Measurements from ENCODE around the gene PLA1A. TPM values are rescaled to one million over a fixed set of nuclear protein-coding genes. Genes with fewer than 3 reads are reported as not detected.
"Not testable (repeated sequence)": the region's sequence is repeated elsewhere in the genome, so short reads cannot be mapped to it uniquely, and the experiment has no call there.

PLA1A gene
- total RNA-seq, 1 experiment from 2014 or later = not detected

DNA sequence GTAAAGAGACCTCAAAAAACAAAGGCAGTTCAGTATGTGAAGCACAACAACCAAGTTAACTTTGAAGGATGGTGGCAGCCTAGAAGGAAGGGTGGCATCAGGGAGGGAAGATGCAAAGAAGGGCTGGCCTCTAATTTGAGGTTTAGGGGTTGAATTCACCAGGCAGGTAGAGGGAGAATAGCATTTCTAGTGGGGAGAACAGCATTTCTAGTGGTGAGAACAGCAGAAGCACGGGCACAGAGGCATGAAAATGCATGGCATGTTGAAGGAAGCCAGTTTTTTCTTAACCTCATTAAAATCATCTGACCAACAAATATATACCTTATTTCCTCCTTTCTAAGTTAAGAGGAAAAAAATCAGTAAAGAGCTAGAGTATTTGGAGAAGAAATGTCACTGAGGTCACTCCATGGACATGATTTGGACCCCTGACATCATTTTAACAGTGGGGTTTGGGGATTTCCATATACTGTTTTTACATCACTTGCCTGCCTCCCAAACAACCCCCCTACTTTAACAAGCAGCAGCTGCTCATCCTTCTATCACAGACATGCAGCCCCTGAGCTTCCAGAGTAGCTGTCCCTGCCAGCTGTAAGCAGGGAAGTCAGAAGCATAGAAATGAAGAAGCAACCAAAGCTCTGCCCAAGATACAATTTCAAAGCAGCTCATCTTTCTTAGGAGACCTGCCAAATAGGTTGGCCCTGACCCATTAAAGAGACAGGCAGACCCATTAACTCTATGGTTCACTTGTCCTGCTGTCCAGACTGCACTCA, 65.1 kb downstream of the PLA1A start:
- no peak for DNase-seq (ENCODE audit: low read depth)

DNA sequence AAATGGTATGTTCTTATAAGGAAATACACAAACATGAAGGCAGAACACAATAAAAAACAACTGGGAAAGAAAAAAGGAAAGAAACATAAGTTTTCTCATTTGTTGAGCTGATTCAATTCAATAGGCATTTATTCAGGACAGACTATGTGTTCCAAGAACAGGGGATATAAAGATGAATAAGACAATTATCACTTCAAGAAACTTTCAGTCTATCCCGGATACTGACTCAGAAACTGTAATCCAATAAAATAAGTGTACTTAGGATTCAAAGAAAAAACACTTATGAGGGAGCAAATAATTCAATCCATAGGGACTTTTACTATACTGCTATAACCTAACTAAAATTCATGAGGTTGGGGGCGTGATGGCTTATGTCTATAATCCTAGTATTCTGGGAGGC, 66.2 kb downstream of the PLA1A start:
- DNase-seq (ENCODE audit: low read depth) = peak; percentile 21

DNA sequence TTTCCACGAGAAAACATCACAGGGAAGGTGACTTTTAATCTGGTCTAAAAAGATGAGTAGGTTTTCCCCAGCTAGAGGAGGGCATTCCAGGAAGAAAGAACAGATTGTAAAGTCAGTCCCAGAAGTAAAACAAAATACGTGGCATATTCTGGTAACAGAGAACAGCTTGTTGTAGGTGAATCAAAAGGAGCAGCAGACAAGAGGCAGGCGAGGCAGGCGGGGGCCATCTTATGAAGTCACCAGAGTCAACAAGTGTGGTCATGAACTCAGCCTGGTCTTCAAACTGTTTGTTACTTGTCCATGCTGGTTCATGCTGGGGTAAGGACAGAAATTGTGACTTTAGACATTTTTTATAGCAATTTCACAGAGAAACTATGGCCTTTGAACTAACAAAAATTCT, 66.7 kb downstream of the PLA1A start:
- peak; percentile 45 for DNase-seq (ENCODE audit: low read depth)

DNA sequence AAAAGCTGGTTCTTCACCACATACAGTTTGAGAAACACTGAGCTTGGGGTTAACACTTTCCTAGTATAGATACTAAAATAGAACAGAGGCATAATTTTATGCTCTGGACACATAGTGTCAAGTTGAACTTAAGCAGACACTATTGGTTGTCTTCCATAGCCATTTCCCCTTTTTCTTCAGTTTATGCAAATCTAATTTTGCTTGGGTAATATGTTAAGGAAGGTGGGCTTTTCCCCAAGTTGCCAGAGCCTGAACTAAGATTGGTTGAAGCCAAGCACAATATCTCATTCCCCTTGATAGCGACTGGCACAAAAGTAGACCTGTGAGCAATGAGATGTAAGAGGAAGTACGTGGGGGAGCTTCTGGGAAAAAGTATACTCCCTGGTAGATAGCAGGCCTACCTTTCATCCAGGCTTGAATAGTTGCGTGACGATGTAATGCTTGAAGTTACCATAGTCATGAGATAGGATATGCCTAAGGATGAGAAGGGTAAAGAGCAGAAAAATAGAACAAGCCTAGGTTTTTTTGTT, 67.2 kb downstream of the PLA1A start:
- peak; percentile 70 for DNase-seq (ENCODE audit: low read depth)

GRCh38 chr3:119665954-119666559, 68.4 kb downstream of the PLA1A start:
- DNase-seq (ENCODE audit: low read depth) = no peak

- no peak for DNase-seq (ENCODE audit: low read depth)
Observed at GRCh38 chr3:119669906-119670570, 72.4 kb downstream of the PLA1A start.

- DNase-seq (ENCODE audit: low read depth) = no peak
Observed at GRCh38 chr3:119672776-119673175, 75.1 kb downstream of the PLA1A start.

DNA sequence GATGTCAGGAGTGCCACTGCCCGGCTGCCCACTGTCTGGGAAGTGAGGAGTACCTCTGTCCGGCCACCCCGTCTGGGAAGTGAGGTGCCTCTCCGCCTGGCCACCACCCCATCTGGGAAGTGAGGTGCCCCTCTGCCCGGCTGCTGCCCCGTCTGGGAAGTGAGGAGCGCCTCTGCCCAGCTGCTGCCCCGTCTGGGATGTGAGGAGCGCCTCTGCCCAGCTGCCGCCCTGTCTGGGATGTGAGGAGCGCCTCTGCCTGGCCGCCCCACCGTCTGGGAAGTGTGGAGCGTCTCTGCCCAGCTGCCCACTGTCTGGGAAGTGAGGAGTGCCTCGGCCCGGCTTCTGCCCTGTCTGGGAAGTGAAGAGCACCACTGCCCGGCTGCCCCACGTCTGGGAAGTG, 76.2 kb downstream of the PLA1A start:
- DNase-seq (ENCODE audit: low read depth) = no peak

DNA sequence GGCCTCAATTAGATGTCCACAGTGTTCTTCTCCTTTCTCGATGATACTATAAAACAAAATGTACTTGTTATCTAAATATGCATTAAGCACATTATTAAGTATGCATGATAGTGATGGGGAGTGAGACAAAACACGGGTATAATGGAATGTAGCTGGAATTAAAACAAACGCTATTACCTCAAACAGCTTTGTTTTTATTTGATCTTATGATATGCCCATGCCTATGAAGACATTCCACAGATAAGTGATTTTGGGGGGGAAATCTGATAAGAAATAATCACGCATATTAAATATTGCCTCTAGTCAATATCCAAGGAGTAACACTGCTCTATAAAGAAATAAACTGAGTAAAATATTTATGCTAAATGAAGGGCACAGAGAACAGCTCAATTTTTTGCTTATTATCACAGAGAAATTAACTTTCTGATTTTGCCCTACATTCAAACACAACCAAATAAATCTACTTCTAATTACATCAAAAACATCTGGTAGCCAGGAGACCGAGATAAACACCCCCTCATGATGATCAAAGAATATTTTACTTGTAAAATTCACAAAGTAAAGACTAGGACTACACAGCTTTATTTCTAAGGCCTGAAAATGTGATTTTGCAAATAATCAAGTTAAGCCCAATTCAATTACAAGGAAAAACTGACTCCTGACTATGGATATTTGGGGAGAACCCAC, 77.6 kb downstream of the PLA1A start:
- no peak for DNase-seq (ENCODE audit: low read depth)

DNA sequence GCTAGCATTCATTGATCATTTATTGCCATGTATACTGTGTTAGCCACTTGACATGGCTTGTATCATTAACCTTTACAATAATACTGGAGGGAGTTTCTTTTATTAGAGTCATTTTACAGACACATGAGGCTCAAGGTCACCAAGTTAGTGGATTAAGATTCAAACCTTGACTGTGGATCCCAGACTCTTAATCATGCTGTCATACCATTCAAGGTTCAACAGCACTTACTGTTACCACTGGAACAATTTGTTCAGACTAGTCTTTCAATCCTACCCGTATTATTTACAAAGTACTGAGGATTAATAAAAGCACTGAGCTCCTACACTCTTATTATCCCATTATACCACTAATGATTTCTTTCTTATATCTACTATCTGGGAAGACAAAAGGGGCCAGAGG, 78.3 kb downstream of the PLA1A start:
- DNase-seq (ENCODE audit: low read depth) = no peak

DNA sequence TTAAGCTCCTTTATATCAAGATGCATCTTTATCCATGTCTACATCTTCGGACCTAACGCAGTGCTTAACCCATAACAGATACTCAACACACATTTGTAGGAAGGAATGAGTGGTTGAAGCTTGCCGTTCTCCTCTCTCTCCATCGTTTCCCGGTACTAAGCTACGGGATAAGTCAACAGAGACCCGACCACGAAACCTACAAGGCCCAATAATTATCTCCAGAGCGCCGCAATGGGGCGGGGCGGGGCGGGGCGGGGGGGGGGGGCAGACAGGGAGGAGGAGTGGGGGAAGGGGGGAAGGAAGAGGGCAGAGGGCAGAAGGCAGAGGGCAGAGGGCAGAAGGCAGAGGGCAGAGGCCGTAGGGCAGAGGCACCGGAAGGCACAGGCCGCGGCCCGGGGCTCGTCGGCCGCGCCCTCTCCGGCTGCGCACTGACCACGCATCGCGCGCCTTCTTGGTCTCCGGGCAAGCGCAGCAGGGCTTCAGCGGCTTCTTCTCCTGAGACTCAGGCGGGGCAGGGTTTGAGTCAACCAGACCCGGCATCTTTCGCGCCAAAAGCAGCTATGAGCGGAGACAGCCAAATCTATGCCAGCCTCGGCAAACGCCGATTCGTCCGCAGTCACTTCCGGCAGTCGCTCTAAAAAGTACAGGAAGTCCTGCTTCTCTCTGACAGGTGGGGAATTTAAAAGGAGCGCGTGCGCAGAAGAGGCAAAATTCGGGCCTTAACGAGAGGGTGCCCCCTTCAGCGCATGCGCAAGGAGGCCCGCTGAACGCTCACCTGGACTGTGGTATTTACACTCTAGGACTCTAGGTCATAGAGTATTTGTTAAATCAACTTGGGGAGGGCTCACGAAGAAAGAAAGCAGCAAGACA, 79.3 kb downstream of the PLA1A start, which contains the start of gene COX17:
TSS of gene COX17 (minus strand) at position 636 of the 870 bp plus-strand sequence. CDS start at position 540, 96 bp downstream.
- peak; percentile 95 for DNase-seq (ENCODE audit: low read depth)

DNA sequence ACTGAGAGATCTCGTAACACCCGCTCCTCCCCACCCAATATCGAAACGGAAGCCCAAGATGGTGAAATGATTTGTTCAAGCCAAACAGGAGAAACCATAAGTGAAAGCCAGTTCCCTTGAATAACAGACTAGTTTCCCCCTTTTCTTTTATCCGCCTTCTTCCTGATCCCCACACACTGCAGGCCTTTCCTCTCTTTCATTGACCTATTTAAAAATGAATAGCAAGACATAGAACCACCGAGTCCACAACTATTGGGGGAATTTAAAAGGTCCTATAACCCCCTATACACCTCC, 79.9 kb downstream of the PLA1A start:
- DNase-seq (ENCODE audit: low read depth) = no peak

DNA sequence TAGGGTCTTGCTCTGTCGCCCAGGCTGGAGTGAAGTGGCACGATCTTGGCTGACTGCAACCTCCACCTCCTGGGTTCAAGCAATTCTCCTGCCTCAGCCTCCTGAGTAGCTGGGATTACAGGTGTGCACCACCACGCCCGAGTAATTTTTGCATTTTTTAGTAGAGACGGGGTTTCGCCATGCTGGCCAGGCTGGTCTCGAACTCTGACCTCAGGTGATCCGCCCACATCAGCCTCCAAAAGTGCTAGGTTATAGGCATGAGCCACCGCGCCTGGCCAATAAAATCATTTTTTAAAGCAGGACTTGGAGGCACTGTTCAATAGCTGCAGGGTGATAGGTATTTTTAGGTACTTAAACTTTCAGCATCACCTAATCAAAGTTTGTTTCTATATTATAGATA, 80.5 kb downstream of the PLA1A start:
- DNase-seq (ENCODE audit: low read depth) = not testable (repeated sequence)

Other genes starting within 250 kb of the PLA1A start
- 42.6 and 72.5 TPM in 2 replicates for gene TMEM39A, start 134.3 kb upstream of the PLA1A start, total RNA-seq (2014; rRNA removed; shearing (Covaris generic))
- gene POGLUT1, start 128.9 kb upstream of the PLA1A start, total RNA-seq (2014; rRNA removed; shearing (Covaris generic)) = 16.1 and 16.5 TPM in 2 replicates
- 62.5 and 80.1 TPM in 2 replicates for gene TIMMDC1, start 99.3 kb upstream of the PLA1A start, total RNA-seq (2014; rRNA removed; shearing (Covaris generic))
- gene CD80, start 38.3 kb upstream of the PLA1A start, total RNA-seq (2014; rRNA removed; shearing (Covaris generic)) = not detected in 2 replicates
- 0.86 and 2.5 TPM in 2 replicates for gene ADPRH, start 18.4 kb upstream of the PLA1A start, total RNA-seq (2014; rRNA removed; shearing (Covaris generic))
- 0.17 TPM in 1 of 2 replicates, not detected in the other for gene POPDC2, start 62.7 kb downstream of the PLA1A start, total RNA-seq (2014; rRNA removed; shearing (Covaris generic))
- gene COX17, start 79.5 kb downstream of the PLA1A start, total RNA-seq (2014; rRNA removed; shearing (Covaris generic)) = 35.9 and 62.8 TPM in 2 replicates
- 1.8 and 2.0 TPM in 2 replicates for gene CFAP91, start 105.1 kb downstream of the PLA1A start, total RNA-seq (2014; rRNA removed; shearing (Covaris generic))
- gene NR1I2, start 184.2 kb downstream of the PLA1A start, total RNA-seq (2014; rRNA removed; shearing (Covaris generic)) = 1.0 and 1.3 TPM in 2 replicates

All from Daoy (cell line).